Measurements from ENCODE around the gene TRAPPC12. TPM values are rescaled to one million over a fixed set of nuclear protein-coding genes. Genes with fewer than 3 reads are reported as not detected.
A peak's percentile ranks its signal among the peaks of the same experiment; 100 is the strongest.
"Not testable (repeated sequence)": the region's sequence is repeated elsewhere in the genome, so short reads cannot be mapped to it uniquely, and the experiment has no call there.

TRAPPC12 gene
- total RNA-seq, 1 donor, result 62.7 TPM

- TF ChIP-seq, protein P1, sequence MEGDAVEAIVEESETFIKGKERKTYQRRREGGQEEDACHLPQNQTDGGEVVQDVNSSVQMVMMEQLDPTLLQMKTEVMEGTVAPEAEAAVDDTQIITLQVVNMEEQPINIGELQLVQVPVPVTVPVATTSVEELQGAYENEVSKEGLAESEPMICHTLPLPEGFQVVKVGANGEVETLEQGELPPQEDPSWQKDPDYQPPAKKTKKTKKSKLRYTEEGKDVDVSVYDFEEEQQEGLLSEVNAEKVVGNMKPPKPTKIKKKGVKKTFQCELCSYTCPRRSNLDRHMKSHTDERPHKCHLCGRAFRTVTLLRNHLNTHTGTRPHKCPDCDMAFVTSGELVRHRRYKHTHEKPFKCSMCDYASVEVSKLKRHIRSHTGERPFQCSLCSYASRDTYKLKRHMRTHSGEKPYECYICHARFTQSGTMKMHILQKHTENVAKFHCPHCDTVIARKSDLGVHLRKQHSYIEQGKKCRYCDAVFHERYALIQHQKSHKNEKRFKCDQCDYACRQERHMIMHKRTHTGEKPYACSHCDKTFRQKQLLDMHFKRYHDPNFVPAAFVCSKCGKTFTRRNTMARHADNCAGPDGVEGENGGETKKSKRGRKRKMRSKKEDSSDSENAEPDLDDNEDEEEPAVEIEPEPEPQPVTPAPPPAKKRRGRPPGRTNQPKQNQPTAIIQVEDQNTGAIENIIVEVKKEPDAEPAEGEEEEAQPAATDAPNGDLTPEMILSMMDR (IDR thresholded peaks at IDR 0.05; ENCODE audit: insufficient read depth, low read length), result no peak
- DNase-seq (ENCODE audit: low read depth), result no peak
Observed at GRCh38 chr2:3491716-3492474, 112.4 kb downstream of the TRAPPC12 start.

GRCh38 chr2:3492475-3492787 lies 112.9 kb downstream of the TRAPPC12 start:
- H3K4me3 ChIP-seq (ENCODE audit: low read depth, low read length), result not testable (repeated sequence)

More at GRCh38 chr2:3491716-3492474, 112.4 kb downstream of the TRAPPC12 start:
- no peak overlapping the region for H3K4me3 ChIP-seq (ENCODE audit: low read depth, low read length)

GRCh38 chr2:3492951-3493614 lies 113.6 kb downstream of the TRAPPC12 start:
- TF ChIP-seq, protein P1 (IDR thresholded peaks at IDR 0.05; ENCODE audit: insufficient read depth, low read length), result no peak
- DNase-seq (ENCODE audit: low read depth), result peak; percentile 95
- H3K4me3 ChIP-seq (ENCODE audit: low read depth, low read length), result peak overlapping the region; percentile 53

More at GRCh38 chr2:3492475-3492787, 112.9 kb downstream of the TRAPPC12 start:
- DNase-seq (ENCODE audit: low read depth), result not testable (repeated sequence)

DNA sequence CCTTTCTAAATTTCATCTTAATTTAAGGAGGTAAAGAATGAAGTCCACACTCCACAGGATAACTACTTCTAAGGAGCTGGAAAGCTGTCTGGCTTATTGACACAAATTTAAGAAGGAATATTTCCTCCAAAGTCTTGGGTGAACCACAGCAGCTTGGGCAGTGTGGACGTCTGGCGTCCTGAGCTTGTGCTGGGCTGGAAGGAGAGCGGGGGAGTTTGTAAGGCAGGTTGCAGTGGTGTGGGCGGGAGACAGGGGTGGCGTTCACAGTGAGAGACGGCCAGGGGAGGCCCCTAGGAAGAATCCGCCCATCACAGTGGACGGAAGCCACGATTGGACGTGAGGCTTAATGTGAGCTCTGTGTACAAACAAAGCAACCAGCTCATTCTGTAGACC lies 114.1 kb downstream of the TRAPPC12 start:
- peak overlapping the region; percentile 53 for H3K4me3 ChIP-seq (ENCODE audit: low read depth, low read length)
- TF ChIP-seq, protein P1 (IDR thresholded peaks at IDR 0.05; ENCODE audit: insufficient read depth, low read length), result no peak
- peak; percentile 73 for DNase-seq (ENCODE audit: low read depth)

DNA sequence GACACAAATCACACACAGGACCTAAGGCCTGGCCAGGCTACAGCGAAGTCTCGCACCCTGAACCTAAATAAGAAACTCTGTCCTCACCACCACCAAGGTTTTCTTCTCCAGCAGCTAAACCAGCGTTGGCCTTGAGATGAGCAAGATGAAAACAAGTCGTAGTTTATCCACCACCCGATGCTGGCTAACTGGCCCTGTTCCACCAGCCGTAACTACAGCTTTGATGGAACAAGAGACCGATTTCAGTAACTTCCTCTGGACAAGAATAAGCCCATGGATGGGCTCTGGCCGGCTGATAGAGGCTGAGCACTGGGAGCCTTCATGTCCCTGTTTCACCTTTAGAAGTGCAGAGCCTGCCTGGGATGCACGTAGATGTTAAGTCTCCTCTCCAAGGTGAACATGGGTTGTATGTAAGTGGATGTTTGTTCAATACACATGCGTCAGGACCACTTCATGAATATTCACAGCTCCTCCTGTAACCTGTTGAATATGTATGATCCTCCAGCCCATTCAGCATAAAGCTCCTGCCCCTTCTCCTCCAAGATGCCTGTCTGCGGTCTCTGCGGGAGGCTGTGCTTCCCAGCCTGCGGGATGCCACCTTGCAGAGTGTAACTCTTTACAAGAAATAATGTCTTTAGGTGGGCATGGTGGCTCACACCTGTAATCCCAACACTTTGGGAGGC lies 115.6 kb downstream of the TRAPPC12 start:
- TF ChIP-seq, protein P1 (IDR thresholded peaks at IDR 0.05; ENCODE audit: insufficient read depth, low read length), result no peak
- no peak for DNase-seq (ENCODE audit: low read depth)
- H3K4me3 ChIP-seq (ENCODE audit: low read depth, low read length), result no peak overlapping the region

GRCh38 chr2:3496708-3497080 lies 117.2 kb downstream of the TRAPPC12 start:
- DNase-seq (ENCODE audit: low read depth); H3K4me3 ChIP-seq (ENCODE audit: low read depth, low read length): not testable (repeated sequence)

- DNase-seq (ENCODE audit: low read depth), result no peak
- TF ChIP-seq, protein P1 (IDR thresholded peaks at IDR 0.05; ENCODE audit: insufficient read depth, low read length), result no peak
- no peak overlapping the region for H3K4me3 ChIP-seq (ENCODE audit: low read depth, low read length)
Observed at GRCh38 chr2:3498783-3499394, 119.4 kb downstream of the TRAPPC12 start.

All from fibroblast of the aortic adventitia (primary cell).